Neural cell (in vitro differentiated cells): ENCODE data around the gene PIP4P1. TPM values are rescaled to one million over a fixed set of nuclear protein-coding genes. Genes with fewer than 3 reads are reported as not detected.

ENCODE experiments used
- H2AFZ ChIP-seq: fragments of 200-600, 300-800 bp; sonication (generic), shearing (Covaris generic); 2 replicates; pipeline ENCODE4 v1.6.0; 2014; ENCODE audit warnings: low read depth, mild to moderate bottlenecking, antibody characterized with exemption, low read length, moderate library complexity
- H3F3A ChIP-seq: fragments of 200-600 bp; shearing (Covaris generic); 2 replicates; pipeline ENCODE4 v1.6.1; 2016; ENCODE audit warnings: mild to moderate bottlenecking, moderate library complexity, mixed read lengths, antibody characterized with exemption, low read length; ENCODE audit not compliant: insufficient read depth, poor library complexity, severe bottlenecking
- H3K27ac ChIP-seq: fragments of 200-600, 300-800 bp; sonication (generic), shearing (Covaris generic); 2 replicates; pipeline ENCODE4 v1.5.1; 2014; ENCODE audit warnings: mild to moderate bottlenecking, low read length, moderate library complexity
- H3K27me3 ChIP-seq: fragments of 300-800, 200-600 bp; sonication (generic), shearing (Covaris generic); 2 replicates; pipeline ENCODE4 v1.6.0; 2014; ENCODE audit warnings: mild to moderate bottlenecking, low read depth, low read length, moderate library complexity; ENCODE audit not compliant: insufficient read depth
- H3K36me3 ChIP-seq: fragments of 300-800, 200-600 bp; sonication (generic), shearing (Covaris generic); 2 replicates; pipeline ENCODE4 v1.5.1; 2014; ENCODE audit warnings: mild to moderate bottlenecking, antibody characterized with exemption, low read length, moderate library complexity; ENCODE audit not compliant: insufficient read depth
- H3K4me2 ChIP-seq: fragments of 300-800, 200-600 bp; sonication (generic), shearing (Covaris generic); 2 replicates; pipeline ENCODE4 v1.6.0; 2014; ENCODE audit warnings: mild to moderate bottlenecking, low read length
- H3K4me3 ChIP-seq: fragments of 300-800, 200-600 bp; sonication (generic), shearing (Covaris generic); 2 replicates; pipeline ENCODE4 v1.5.1; 2014; ENCODE audit warnings: mild to moderate bottlenecking, low read length, moderate library complexity
- H3K79me2 ChIP-seq: fragments of 200-600 bp; shearing (Covaris generic); replicated peaks from 2 replicates; pipeline ENCODE4 v1.6.0; 2014; ENCODE audit warnings: mild to moderate bottlenecking, low read length, moderate library complexity; ENCODE audit not compliant: insufficient read depth
- H3K9ac ChIP-seq: fragments of 300-800, 200-600 bp; sonication (generic), shearing (Covaris generic); 2 replicates; pipeline ENCODE4 v1.6.1; 2016; ENCODE audit warnings: mild to moderate bottlenecking, low read length, mixed read lengths
- H3K9me2 ChIP-seq: fragments of 200-600 bp; shearing (Covaris generic); 2 replicates; pipeline ENCODE4 v1.6.1; 2016; ENCODE audit warnings: mild to moderate bottlenecking, low read length, mixed read lengths; ENCODE audit not compliant: insufficient read depth
- H3K9me3 ChIP-seq: fragments of 200-600, 300-800 bp; sonication (generic), shearing (Covaris generic); 2 replicates; pipeline ENCODE4 v1.6.1; 2016; ENCODE audit warnings: mild to moderate bottlenecking, mixed run types, low read length, moderate library complexity, mixed read lengths
- H4K20me1 ChIP-seq: fragments of 200-600 bp; shearing (Covaris generic); 2 replicates; pipeline ENCODE4 v1.6.1; 2016; ENCODE audit warnings: mild to moderate bottlenecking, mixed run types; ENCODE audit not compliant: insufficient read depth
- CTCF ChIP-seq: fragments of 450-650 bp; IDR thresholded peaks from 2 replicates; pipeline ENCODE4 v1.5.1; 2014; ENCODE audit warnings: antibody characterized with exemption, mild to moderate bottlenecking, moderate library complexity; ENCODE audit not compliant: poor library complexity, severe bottlenecking
- EP300 ChIP-seq: fragments of 450-650 bp; conservative IDR thresholded peaks from 2 replicates; pipeline ENCODE4 v1.6.1; 2014; ENCODE audit warnings: antibody characterized with exemption, mild to moderate bottlenecking, moderate library complexity; ENCODE audit not compliant: poor library complexity, severe bottlenecking
- EZH2 ChIP-seq: fragments of 200-600, 300-800 bp; shearing (Covaris generic), sonication (generic); IDR thresholded peaks from 2 replicates; pipeline ENCODE4 v1.6.1; 2014; ENCODE audit warnings: antibody characterized with exemption, low read length, borderline replicate concordance, mild to moderate bottlenecking; ENCODE audit not compliant: insufficient read depth, poor library complexity, severe bottlenecking
- MXI1 ChIP-seq: fragments of 450-650 bp; conservative IDR thresholded peaks from 2 replicates; pipeline ENCODE4 v1.6.1; 2014; ENCODE audit warnings: antibody characterized with exemption, mild to moderate bottlenecking; ENCODE audit not compliant: poor library complexity, severe bottlenecking
- POLR2AphosphoS5 ChIP-seq: IDR thresholded peaks from 2 replicates; pipeline ENCODE4 v1.6.1; 2012
- RAD21 ChIP-seq: fragments of 450-650 bp; conservative IDR thresholded peaks from 2 replicates; pipeline ENCODE4 v1.6.1; 2014; ENCODE audit warnings: antibody characterized with exemption, mild to moderate bottlenecking, moderate library complexity
- REST ChIP-seq: IDR thresholded peaks from 2 replicates; pipeline ENCODE4 v1.6.1; 2012; ENCODE audit warnings: borderline replicate concordance
- SMC3 ChIP-seq: fragments of 450-650 bp; conservative IDR thresholded peaks from 2 replicates; pipeline ENCODE4 v1.6.1; 2014; ENCODE audit warnings: antibody characterized with exemption, mild to moderate bottlenecking, moderate library complexity; ENCODE audit not compliant: poor library complexity
- TAF1 ChIP-seq: IDR thresholded peaks from 2 replicates; pipeline ENCODE4 v1.6.1; 2012; ENCODE audit warnings: low read depth
- polyA plus RNA-seq: library from polyadenylated mRNA; depleted of rRNA; stranded (reverse); fragments of >200 nt; gene quantifications from 2 replicates; pipeline ENCODE4 v1.2.3, GENCODE V29; 2014

PIP4P1 gene
- polyA plus RNA-seq, 1 donor from 2014 or later: 77.2 TPM

- Histone ChIP-seq H3K4me3 (no peak overlapping the region), H3K9ac (no peak overlapping the region), H3K79me2 (no peaks in the 10 kb centered on the region), H3K36me3 (no peaks in the 10 kb centered on the region), H3K4me2 (no peak overlapping the region), H4K20me1 (no peaks in the 10 kb centered on the region), H2AFZ (no peak overlapping the region), H3F3A (no peaks in the 10 kb centered on the region), H3K27ac (no peak overlapping the region), H3K9me3 (no peaks in the 10 kb centered on the region), H3K9me2 (no peaks in the 10 kb centered on the region), H3K27me3 (no peaks in the 10 kb centered on the region)
- TF ChIP-seq POLR2AphosphoS5 (no peak), EP300 (no peak), TAF1 (no peak)
Measured at GRCh38 chr14:20429801-20430669, 31.2 kb downstream of the PIP4P1 start.

GRCh38 chr14:20428802-20429201 lies 32.4 kb downstream of the PIP4P1 start:
- TF ChIP-seq RAD21 (no peak), SMC3 (no peak), MXI1 (no peak), POLR2AphosphoS5 (no peak), REST (no peak), CTCF (no peak), TAF1 (no peak), EP300 (no peak), EZH2 (no peak)
- no peak overlapping the region for H3K27ac ChIP-seq
- no peaks in the 10 kb centered on the region for H3K36me3 ChIP-seq
- H3K9ac ChIP-seq: no peak overlapping the region
- no peaks in the 10 kb centered on the region for H3K9me3 ChIP-seq
- no peak overlapping the region for H3K4me2 ChIP-seq
- H4K20me1 ChIP-seq: no peaks in the 10 kb centered on the region
- no peaks in the 10 kb centered on the region for H3K27me3 ChIP-seq
- no peak overlapping the region for H3K4me3 ChIP-seq
- H3K9me2 ChIP-seq: no peaks in the 10 kb centered on the region
- H2AFZ ChIP-seq: no peak overlapping the region
- H3F3A ChIP-seq: no peaks in the 10 kb centered on the region
- H3K79me2 ChIP-seq: no peaks in the 10 kb centered on the region
